Coronary artery (tissue), 2 donors: ENCODE results near the gene CREB5.

ENCODE experiments used
- DNase-seq: peaks from one replicate; pipeline ENCODE4 v3.0.0-alpha.2; 2017; ENCODE audit warnings: low spot score
- H3K27ac ChIP-seq, 2 donors: fragments of 200-600 bp; sonication (generic); one replicate each; pipeline ENCODE4 v1.5.1; 2016 to 2019
- H3K4me3 ChIP-seq: fragments of 200-600 bp; sonication (generic); 2 replicates; pipeline ENCODE4 v1.5.1; 2016; ENCODE audit warnings: mild to moderate bottlenecking, moderate library complexity
- CTCF ChIP-seq: fragments of 200-600 bp; sonication (generic); IDR thresholded peaks from one replicate; pipeline ENCODE4 v1.5.1; 2019; ENCODE audit warnings: antibody characterized with exemption

The CREB5 gene

GRCh38 chr7:28573651-28574301 lies 161.5 kb downstream of the CREB5 start:
- no peak overlapping the region for H3K4me3 ChIP-seq
- DNase-seq, result no peak
- no peak for TF ChIP-seq CTCF
- no peak overlapping the region for H3K27ac ChIP-seq

GRCh38 chr7:28575241-28575643 lies 162.9 kb downstream of the CREB5 start:
- no peak for DNase-seq
- TF ChIP-seq CTCF, result no peak
- Histone ChIP-seq H3K4me3 (no peak overlapping the region), H3K27ac (no peak overlapping the region)

- TF ChIP-seq CTCF, result no peak
- DNase-seq, result no peak
- no peak overlapping the region for H3K27ac ChIP-seq
- no peak overlapping the region for H3K4me3 ChIP-seq
Measured at GRCh38 chr7:28576656-28577055, 164.3 kb downstream of the CREB5 start.

- TF ChIP-seq CTCF, result no peak
- no peak overlapping the region for H3K4me3 ChIP-seq
- DNase-seq, result no peak
- H3K27ac ChIP-seq, result no peak overlapping the region
Measured at GRCh38 chr7:28579571-28579970, 167.3 kb downstream of the CREB5 start.

GRCh38 chr7:28580665-28581064 lies 168.3 kb downstream of the CREB5 start:
- H3K4me3 ChIP-seq, result no peak overlapping the region
- no peak overlapping the region for H3K27ac ChIP-seq
- no peak for TF ChIP-seq CTCF
- DNase-seq, result no peak

- no peak for TF ChIP-seq CTCF
- no peak overlapping the region for H3K27ac ChIP-seq
- no peak overlapping the region for H3K4me3 ChIP-seq
- no peak for DNase-seq
Measured at GRCh38 chr7:28581351-28581750, 169.0 kb downstream of the CREB5 start.

GRCh38 chr7:28582226-28582625 lies 169.9 kb downstream of the CREB5 start:
- no peak for DNase-seq

More at GRCh38 chr7:28582226-28582625, 169.9 kb downstream of the CREB5 start:
- H3K4me3 ChIP-seq, result no peak overlapping the region
- no peak for TF ChIP-seq CTCF
- no peak overlapping the region for H3K27ac ChIP-seq
